Activated CD8-positive, alpha-beta memory T cell treated with anti-CD3 and anti-CD28 coated beads, Interleukin-2, amount 50 U/mL, for 1 hour (primary cell): ENCODE results near the gene XYLB.

Source experiments
- DNase-seq: peaks from one replicate; pipeline ENCODE4 v3.0.0-alpha.2; 2020; ENCODE audit errors: extremely low read depth

XYLB gene

DNA sequence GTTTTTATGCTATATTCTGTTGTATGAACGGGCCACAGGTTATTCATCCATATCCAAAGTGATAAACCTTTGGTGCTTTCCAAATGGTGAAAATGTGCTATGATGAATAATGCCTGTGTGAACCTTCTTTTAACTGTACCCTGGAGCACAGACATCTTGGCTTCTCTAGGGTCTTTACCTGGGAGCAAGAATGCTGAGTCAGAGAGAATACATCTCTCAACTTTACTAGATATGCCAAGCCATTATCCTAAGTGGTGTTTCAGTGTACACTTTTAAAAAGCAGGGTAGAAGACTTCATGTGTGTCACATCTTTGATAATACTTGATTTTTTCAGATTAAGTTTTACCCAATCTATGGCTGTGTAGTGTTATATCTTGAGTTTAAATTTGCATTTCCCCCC, 23.5 kb upstream of the XYLB start:
- DNase-seq: no peak

DNA sequence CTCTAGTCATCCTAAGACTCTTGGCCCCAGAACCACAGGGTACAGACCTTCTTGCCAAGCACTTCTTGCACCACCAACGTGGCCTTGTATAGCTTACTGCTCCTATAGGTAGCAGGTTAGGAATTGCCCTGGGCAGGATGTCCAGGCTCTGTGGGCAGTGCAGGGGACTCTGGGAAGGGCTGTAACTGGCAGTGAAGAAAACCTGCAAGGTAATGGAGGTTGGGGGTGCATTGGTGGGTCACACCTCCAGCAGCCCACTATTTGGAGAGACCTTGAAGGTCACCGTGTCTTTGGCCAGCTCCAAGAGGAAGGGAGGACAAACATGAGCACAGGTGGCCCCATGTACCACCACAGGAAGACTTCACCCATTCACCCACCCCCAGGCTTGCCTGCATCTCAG, 21.3 kb upstream of the XYLB start:
- no peak for DNase-seq

DNA sequence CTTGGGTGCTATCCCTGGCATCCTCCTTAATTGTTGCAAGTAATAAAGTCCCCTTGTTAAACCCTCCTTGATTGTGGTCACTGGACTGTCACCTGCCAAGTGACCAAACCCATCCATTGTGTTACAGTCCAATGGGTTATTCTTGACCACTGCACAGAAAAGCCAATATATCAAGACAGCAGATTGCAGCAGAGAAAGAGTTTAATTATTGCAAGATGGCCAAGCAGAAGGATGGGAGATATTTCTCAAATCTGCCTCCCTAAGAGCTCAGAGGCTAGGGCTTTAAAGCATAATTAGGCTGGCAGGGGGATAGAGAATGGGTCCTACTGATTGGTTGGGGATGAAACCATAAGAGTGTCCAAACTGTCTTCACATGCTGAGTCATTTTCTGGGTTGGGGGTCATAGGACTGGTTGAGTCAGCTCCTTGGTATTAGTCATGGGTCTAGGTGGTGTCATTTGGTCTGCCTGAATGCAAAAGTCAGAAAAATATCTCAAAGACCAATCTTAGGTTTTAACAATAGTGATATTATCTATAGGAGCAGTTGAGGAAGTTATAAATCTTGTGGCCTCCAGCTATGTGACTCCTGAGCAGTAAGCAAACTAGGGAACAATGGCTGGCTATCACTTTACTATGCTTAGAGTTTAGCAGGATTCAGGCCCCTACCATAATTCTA, 19.1 kb upstream of the XYLB start:
- no peak for DNase-seq

DNA sequence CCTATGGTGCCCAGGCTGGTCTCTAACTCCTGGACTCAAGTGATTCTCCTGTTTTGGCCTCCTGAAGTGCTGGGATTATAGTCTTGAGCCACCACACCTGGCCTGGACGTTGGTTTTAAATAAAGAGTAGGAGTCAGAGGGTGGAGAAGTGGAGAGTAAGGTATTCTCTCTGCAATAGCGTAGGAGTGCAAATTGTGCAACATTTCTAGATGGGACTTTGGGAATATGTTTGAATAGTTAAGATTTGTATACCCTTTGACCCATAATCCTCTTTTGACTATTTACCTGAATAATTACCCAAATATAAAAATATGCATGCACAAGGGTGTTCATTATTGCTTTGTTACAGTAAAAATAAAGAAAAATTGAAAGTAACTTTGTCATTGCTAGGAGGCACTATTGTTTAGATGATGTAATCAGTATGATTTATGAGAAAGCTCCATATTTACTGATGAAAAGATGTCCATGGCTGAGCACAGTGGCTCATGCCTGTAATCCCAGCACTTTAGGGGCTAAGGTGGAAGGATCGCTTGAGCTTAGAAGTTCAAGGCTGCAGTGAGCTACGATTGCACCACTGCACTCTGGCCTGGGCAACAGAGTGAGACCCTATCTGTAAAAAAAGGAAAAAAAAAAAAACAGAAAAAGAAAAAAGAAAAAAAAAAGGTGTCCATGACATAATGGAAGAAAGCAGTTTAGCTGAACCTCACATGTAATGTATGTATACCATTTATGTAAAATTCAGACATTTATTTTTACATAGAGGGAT, 15.1 kb upstream of the XYLB start:
- DNase-seq: no peak

DNA sequence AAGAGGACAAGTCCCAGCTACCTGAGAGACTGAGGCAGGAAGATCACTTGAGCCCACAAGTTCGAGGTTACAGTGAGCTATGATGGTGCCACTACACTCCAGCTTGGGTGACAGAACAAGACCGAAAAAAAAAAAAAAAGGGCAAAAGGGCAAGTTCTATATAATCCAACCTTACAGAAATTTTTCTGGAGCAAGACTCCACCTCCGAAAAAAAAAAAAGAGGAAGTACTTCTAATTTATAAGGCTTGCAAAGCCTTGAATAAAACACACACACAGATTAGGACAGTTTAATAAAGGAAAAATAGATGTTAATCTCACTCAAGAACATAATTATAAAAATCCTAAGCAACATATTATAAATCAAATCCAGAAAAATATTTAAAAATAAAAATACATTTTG, 14.4 kb upstream of the XYLB start:
- DNase-seq: no peak

DNA sequence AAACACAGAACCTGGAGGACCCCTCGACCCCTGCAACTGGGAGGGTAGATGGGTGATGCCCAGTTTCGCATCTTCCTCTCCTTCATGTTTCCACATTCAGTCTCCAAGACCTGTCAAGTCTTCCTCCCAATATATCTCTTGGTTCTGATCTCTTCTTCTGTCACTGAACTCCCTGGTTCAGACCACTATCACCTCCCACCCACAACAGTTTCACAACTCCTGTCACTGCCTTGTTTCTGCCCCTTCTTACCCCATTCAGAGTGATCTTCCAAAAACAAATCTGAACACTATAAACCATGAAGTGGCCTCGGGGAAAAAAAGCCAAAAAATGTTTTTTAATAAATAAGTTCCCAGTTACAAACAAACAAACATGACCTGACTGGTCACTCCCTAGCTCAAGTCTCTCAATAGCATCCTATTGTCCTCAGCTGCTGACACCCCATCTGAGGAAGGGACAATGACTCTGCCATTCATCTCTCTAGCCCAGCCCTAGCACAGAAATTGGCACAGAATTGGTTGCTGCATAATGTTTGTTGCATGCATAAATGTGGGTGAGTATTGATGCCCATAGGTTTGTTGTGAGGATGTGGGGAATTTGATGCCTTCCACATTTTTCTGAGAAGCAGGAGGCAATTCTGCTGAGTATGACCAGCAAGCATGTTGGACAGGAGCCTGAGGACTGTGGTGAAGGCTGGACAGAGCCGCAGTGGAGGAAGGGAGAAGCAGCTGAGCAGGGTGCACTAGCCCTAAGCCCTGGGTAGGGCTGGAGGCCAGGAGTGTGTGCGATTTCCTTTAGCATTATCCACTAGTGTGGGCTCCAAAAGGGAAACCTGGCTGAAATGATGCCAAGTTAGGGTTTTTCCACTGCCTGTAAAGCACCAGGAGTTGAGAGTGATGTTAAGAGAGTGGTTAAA, 12.2 kb upstream of the XYLB start:
- DNase-seq: no peak

DNA sequence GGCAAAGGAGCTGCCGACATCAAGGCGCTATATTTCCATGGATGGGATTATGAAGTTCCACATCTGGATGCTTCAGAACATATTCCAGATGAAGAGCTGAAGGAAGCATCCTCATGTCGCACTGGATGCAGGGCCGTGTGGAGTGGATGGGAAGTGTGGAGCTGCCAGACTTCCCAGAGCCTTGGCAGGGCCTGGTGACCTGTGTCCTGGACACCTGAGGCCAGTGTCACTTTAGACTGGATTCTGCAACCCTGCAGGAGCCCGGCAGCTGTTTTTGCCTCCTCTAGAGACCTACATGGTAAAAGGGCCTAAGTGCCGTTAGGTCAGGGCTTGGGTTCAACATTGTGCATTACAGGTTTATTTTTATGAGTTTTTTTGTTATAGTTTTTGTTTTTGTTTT, 11.3 kb upstream of the XYLB start:
- DNase-seq: no peak

DNA sequence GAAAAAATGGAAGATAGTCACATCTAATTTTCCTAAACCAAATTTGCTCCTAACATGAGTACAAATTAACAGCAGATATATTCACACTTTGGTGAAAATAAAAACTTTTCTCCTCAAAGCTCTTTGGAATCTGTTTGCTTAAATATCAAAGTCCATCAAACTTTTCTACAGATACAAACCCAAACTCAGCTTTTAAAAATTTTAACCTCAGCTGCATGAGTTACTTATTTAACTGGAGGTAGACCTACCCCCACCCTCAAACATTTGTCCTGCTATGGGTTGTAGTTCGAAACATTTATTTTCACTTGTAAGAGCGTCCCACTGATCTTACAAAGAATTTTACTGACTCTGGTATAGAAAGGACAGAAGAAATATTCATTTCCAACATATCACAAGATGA, 8.9 kb upstream of the XYLB start:
- DNase-seq: no peak

DNA sequence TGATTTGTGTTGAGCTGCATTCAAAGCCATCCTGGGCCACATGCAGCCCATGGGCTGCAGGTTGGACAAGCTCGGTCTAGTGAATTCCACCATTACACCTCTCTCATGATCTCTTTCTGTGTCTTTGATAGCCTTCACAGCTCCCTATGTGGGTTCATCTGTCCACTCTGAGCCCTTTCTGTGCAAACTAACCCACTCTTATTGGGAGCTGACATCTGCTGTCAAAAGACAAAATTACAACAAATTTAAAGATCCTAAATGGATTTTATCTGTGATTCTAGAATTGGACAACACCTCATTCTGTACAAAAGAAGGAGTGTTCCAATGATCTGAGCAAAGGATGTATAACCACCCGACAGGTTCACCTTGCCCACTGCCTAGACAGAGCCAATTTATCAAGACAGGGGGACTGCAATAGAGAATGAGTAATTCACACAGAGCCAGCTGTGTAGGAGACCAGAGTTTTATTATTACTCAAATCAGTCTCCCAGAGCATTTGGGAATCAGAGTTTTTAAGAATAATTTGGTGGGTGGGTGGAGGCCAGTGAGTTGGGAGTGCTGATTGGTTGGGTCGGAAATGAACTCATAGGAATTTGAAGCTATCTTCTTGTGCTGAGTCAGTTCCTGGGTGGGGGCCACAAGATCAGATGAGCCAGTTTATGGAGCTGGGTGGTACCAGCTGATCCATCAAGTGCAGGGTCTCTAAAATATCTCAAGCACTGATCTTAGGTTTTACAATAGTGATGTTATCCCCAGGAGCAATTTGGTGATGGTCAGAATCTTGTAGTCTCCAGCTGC, 2.6 kb upstream of the XYLB start:
- no peak for DNase-seq

DNA sequence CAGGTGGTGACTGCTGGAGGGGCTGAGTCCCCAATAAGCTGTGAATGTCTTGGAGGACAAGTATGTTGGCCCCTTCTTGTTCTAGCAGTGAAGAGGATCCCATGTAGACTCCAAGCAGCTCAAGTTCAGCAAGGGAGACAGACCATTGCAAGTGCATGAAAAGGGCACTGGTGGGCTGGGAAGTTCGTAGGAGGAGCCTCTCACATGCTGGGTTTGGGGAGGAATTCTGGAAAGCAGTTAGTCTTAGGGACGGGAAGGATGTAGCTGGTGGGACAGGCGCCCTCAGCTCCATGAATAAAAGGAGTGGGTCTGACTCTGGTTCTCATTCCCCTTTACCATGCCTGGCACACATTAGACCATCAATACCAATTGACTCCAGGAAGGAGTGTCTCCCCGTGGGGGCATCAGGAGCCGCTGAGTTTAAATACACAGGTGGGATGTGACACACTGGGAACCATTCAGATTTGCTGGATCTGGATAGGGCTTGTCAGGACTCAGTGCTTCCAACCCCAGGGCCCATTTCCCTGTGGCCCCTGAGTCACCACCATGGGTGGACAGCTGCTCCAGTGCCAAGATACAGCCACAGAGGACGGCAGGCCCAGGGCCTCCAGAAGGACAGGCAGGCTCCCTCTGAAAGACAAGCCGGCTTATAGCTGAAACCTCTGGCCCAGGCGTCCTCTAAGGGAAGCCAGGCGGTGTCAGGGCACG, 552 bp upstream of the XYLB start:
- no peak for DNase-seq

DNA sequence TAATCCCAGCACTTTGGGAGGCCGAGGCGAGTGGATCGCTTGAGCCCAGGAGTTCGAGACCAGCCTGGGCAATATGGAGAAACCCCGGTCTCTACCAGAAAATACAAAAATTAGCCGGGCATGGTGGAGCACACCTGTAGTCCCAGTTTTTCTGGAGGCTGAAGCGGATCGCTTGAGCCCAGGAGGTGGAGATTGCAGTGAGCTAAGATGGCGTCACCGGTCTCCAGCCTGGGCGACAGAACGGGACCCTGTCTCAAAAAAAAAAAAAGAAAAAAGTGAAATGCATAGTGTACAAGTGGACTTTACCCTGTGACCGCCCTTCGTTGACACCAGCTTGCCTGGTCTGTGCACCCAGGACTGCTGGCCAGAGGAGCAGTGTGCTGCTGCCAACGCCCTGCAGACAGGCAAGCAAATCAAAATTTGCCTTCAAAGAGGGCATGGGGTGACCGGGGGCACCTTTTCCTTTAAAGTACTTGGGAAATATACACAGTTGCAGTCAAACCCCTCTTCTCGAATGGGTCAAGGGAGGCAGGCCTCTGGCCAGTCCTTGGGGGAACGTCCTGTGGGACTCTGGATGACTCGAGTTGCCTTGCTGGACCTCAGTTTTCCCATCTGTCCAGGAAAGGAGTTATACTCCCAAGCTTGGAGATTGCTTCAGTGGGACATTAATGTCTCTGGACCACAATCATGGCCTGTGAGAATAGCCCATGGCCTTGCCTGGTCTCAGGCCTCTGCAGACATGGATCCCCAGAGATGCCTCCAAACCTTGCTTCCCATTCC, 1.0 kb downstream of the XYLB start:
- DNase-seq: no peak

DNA sequence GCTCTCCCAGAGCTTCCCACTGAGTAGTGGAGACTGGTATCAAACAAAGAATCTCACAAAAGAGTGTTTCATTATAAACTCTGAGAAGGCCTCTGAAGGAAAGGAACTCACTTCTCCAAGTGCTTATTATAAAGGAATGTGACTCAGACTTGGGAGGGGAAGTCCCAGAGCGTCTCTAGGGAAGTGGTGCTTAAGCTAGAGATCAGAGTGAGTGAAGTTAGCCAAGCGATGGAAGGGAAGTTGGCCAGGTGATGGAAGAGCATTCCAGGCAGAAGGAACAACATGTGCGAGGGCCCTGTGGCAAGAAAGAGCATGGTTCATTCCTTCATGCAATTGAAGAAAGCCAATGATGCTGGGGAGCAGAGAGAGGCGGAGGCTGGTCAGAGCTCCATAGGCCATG, 2.3 kb downstream of the XYLB start:
- DNase-seq: no peak

DNA sequence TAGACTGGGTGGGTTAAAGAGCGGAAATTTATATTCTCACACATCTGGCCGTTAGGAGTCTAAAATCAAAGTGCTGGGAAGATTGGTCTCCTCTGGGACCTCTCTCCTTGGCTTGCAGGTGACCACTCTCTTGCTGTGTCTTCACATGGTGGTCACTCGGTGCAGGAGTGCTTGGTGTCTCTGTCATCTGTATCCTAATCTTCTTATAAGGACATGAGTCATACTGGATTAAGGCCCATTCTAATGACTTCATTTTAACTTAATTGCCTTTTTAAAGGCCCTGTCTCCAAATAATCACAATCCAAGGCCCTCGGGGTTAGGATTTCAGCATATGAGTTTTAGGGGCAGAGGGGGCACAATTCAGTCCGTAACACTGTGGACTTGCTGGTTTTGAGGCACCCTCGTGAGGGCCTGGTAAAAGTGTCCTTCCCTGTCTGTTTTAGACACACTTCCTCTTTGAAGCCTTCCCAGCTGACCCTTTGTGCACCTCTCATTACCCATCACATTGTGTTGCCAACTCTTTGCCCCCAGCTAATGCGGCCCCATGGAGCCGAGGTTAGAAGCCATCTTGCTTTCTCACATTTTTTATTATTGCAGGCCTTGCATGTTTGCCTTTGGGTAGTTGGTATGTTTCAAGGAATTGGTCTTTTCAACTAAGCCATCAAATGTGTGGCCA, 3.2 kb downstream of the XYLB start:
- DNase-seq: no peak

DNA sequence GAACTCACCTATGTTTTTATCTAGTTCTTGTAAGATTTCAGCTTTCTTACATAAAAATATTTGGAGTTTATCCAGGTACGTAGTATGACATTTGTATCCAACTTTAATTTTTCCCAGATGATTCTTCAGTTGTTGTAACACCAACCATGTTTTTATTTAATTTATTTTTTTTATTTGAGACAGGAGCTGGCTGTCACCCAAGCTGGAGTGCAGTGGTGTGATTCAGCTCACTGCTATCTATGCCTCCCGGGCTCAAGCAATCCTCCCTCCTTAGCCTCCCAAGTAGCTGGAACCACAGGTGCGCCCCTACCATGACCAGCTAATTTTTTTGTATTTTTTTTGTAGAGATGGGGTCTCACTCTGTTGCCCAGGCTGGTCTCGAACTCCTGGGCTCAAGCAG, 6.6 kb downstream of the XYLB start:
- no peak for DNase-seq

DNA sequence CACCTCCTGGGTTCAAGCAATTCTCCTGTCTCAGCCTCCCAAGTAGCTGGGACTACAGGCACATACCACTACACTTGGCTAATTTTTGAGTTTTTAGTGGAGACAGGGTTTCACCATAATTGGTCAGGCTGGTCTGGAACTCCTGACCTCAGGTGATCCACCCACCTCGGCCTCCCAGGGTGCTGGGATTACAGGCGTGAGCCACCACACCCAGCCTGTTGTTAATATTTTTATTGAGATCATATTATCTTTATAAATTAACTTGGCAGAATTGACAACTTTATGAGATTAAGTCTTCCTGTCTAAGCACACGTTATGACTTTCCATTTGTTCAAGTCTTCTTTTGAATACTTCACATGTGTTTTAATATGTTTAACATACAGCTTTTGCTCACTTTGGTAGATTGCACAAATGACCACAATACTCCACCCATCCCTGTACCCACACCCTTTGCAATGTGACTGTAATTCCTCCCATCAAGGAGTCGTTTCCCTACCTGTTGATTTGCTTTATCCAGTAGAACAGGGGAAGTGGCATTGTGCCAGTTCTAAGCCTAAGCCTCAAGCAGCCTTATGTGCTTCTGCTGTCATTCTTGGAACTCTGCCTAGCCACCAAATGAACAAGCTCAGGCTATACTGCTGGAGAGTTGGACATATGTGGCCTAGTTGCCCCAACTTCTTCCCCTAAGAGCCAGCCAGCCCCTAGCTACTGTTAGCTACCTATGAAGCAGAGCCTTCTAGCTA, 8.2 kb downstream of the XYLB start:
- DNase-seq: no peak

DNA sequence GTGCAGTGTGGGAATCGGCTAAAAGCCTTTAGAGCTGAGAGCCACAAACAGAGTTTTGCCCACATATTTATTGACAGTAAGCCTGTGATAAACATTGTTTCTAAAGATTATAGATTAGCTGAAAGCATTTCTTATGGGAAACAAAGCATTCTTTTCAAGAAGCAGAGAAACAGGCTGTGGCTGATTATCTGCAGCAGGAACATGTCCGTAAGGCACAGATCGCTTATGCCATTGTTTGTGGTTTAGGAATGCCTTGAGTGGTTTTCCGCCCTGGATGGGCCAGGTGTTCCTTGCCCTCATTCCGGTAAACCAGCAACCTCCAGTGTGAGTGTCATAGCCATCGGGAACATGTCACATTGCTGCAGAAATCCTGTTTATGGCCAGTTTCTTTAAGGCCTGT, 12.5 kb downstream of the XYLB start:
- no peak for DNase-seq

DNA sequence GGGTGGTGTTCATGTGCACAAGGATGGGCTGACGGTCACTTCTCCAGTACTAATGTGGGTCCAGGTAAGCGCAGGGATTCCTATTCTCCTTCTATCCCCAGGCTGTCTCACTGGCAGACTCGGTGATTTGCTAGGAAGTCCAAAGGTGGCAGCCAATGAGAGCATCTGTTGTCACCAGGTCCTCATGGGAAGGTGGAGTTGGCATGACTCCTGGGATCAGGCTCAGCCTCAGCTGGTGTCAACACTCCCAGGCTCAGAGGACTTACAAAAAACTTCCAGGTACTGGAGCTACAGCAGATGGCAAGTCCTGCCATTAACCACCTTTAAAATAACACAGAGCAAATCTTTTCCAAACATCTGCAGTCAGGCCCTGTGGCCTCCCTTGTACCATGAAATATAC, 13.8 kb downstream of the XYLB start:
- DNase-seq: no peak

DNA sequence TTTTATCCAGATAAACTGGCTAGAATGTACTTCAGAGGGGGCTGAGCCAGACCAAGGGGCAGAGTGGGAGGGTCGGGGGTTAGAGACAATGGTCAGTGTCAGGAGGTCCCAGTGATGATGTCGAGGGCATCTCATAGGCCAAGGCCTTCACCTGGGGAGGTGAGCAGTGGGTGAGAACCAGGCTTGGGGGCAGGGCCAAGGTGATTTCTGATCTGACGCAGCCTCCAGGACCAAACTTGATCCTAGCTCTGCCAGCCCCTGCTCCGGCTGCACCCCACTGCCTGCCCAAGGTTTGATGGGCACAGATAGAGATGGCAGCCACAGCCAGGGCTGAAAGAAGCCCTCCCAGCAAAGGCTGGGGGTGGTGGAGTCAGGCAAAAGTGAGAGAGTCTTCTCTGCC, 14.9 kb downstream of the XYLB start:
- no peak for DNase-seq

DNA sequence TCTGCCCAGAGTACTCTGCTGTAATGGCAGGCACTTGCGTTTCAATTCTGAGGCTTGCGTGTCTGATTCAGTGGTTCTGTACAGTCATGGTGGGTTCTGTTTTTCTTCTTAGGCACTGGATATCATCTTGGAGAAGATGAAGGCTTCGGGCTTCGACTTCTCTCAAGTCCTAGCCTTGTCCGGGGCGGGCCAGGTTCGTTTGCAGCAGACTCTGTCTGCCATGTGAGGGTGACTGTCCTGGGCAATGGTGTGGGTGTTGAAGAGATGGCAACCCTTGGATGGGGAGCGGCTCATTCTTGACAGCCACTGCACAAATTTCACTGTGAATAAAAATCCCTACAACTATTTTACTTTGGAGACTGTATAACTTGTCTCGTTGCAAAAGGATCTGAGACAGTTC, 16.2 kb downstream of the XYLB start:
- no peak for DNase-seq
